Neuronal stem cell (in vitro differentiated cells): ENCODE measurements around the gene MDN1.

Experiments
- DNase-seq: peaks from one replicate; pipeline ENCODE4 v3.0.0-alpha.2; 2013; ENCODE audit warnings: low spot score
- H2AFZ ChIP-seq: one replicate; pipeline ENCODE4 v1.6.1; 2013; ENCODE audit warnings: mild to moderate bottlenecking, low read length, inconsistent platforms
- H2AK5ac ChIP-seq: 2 replicates; pipeline ENCODE4 v1.6.1; 2013; ENCODE audit warnings: low read depth, mild to moderate bottlenecking, inconsistent platforms, low read length, moderate library complexity, mixed read lengths
- H2BK120ac ChIP-seq: 2 replicates; pipeline ENCODE4 v1.6.1; 2013; ENCODE audit warnings: low read depth, mild to moderate bottlenecking, inconsistent platforms, low read length, moderate library complexity, mixed read lengths
- H2BK12ac ChIP-seq: one replicate; pipeline ENCODE4 v1.6.1; 2013; ENCODE audit warnings: low read length, inconsistent platforms
- H2BK15ac ChIP-seq: 2 replicates; pipeline ENCODE4 v1.6.1; 2013; ENCODE audit warnings: mild to moderate bottlenecking, low read length, inconsistent platforms, mixed read lengths
- H2BK5ac ChIP-seq: one replicate; pipeline ENCODE4 v1.6.1; 2013; ENCODE audit warnings: inconsistent platforms, mild to moderate bottlenecking, low read length, moderate library complexity
- H3K14ac ChIP-seq: one replicate; pipeline ENCODE4 v1.6.1; 2013; ENCODE audit warnings: low read length, inconsistent platforms
- H3K18ac ChIP-seq: 2 replicates; pipeline ENCODE4 v1.6.1; 2013; ENCODE audit warnings: low read length, inconsistent platforms
- H3K23ac ChIP-seq: 2 replicates; pipeline ENCODE4 v1.6.1; 2013; ENCODE audit warnings: low read depth, mild to moderate bottlenecking, mixed read lengths, low read length, inconsistent platforms; ENCODE audit not compliant: poor library complexity
- H3K27ac ChIP-seq: replicated peaks from 3 replicates; pipeline ENCODE4 v1.5.1; 2013; ENCODE audit warnings: low read length, inconsistent platforms
- H3K27me3 ChIP-seq, 3 experiments: 2 replicates each; pipeline ENCODE4 v1.6.1; 2013; ENCODE audit warnings: low read length in 3 of 3, mild to moderate bottlenecking in 2 of 3, inconsistent platforms in 1 of 3, low read depth in 1 of 3, mixed read lengths in 1 of 3, moderate library complexity in 1 of 3; ENCODE audit not compliant: control insufficient read depth in 3 of 3, insufficient read depth in 3 of 3
- H3K36me3 ChIP-seq, 2 donors: replicated peaks in 1 of 2; 2 replicates each; pipeline ENCODE4 v1.6.1; 2013; ENCODE audit warnings: low read length in 2 of 2; ENCODE audit not compliant: control insufficient read depth in 2 of 2, insufficient read depth in 2 of 2
- H3K4ac ChIP-seq: 2 replicates; pipeline ENCODE4 v1.6.1; 2013; ENCODE audit warnings: inconsistent platforms, mild to moderate bottlenecking, low read length, moderate library complexity
- H3K4me1 ChIP-seq, 2 donors: 1 replicate in 1 of 2; 2 replicates in 1 of 2; pipeline ENCODE4 v1.6.1; 2013; ENCODE audit warnings: low read length in 2 of 2, low read depth in 1 of 2; ENCODE audit not compliant: control insufficient read depth in 2 of 2, insufficient read depth in 1 of 2
- H3K4me2 ChIP-seq: one replicate; pipeline ENCODE4 v1.6.1; 2013; ENCODE audit warnings: mild to moderate bottlenecking, low read length, inconsistent platforms; ENCODE audit not compliant: insufficient read depth, poor library complexity, severe bottlenecking
- H3K4me3 ChIP-seq, 2 donors: 2 replicates each; pipeline ENCODE4 v1.5.1; 2013; ENCODE audit warnings: low read length in 2 of 2, mild to moderate bottlenecking in 2 of 2, inconsistent platforms in 1 of 2, moderate library complexity in 1 of 2
- H3K79me1 ChIP-seq: one replicate; pipeline ENCODE4 v1.6.1; 2013; ENCODE audit warnings: low read depth, mild to moderate bottlenecking, inconsistent platforms, low read length, moderate library complexity
- H3K9ac ChIP-seq: one replicate; pipeline ENCODE4 v1.6.1; 2013; ENCODE audit warnings: mild to moderate bottlenecking, low read depth, low read length, inconsistent platforms; ENCODE audit not compliant: poor library complexity
- H3K9me3 ChIP-seq, 2 donors: replicated peaks in 1 of 2; 2 replicates each; pipeline versions ENCODE3 to v1.6.1; 2013; ENCODE audit warnings: low read length in 2 of 2, mild to moderate bottlenecking in 2 of 2, inconsistent platforms in 1 of 2, low read depth in 1 of 2, mixed read lengths in 1 of 2, moderate library complexity in 1 of 2; ENCODE audit not compliant: control insufficient read depth in 2 of 2, insufficient read depth in 1 of 2
- H4K8ac ChIP-seq: one replicate; pipeline ENCODE4 v1.6.1; 2013; ENCODE audit warnings: low read depth, mild to moderate bottlenecking, inconsistent platforms, low read length, moderate library complexity
- H4K91ac ChIP-seq: one replicate; pipeline ENCODE4 v1.6.1; 2013; ENCODE audit warnings: low read length, low read depth, mild to moderate bottlenecking, inconsistent platforms; ENCODE audit not compliant: poor library complexity
- WGBS, 2 donors: extraction: QIAGEN DNeasy Blood & Tissue Kit; methylation state at CpG; one replicate each; pipeline ENCODE4 v1.1.7; 2013; ENCODE audit warnings: missing lambda C conversion rate in 2 of 2, mixed read lengths in 1 of 2; ENCODE audit not compliant: insufficient read length in 2 of 2, insufficient replicate concordance in 1 of 2; ENCODE audit errors: extremely low coverage in 2 of 2; 5-methylcytosine and 5-hydroxymethylcytosine counted together

The MDN1 gene

GRCh38 chr6:89711801-89712200 lies 107.8 kb downstream of the MDN1 start:
- no peak overlapping the region for H3K4me2 ChIP-seq
- no peak overlapping the region for H2BK15ac ChIP-seq
- H3K79me1 ChIP-seq: no peaks in the 10 kb centered on the region
- H3K18ac ChIP-seq: no peak overlapping the region
- no peaks in the 10 kb centered on the region for H3K4me1 ChIP-seq
- no peak overlapping the region for H2BK5ac ChIP-seq
- DNase-seq: no peak
- no peaks in the 10 kb centered on the region for H3K27me3 ChIP-seq
- no peak overlapping the region for H2AFZ ChIP-seq
- H3K9ac ChIP-seq: no peak overlapping the region
- H3K27ac ChIP-seq: no peak overlapping the region
- no peak overlapping the region for H3K4ac ChIP-seq
- H2BK120ac ChIP-seq: no peak overlapping the region
- no peak overlapping the region for H4K8ac ChIP-seq
- no peak overlapping the region for H3K14ac ChIP-seq
- H2AK5ac ChIP-seq: no peak overlapping the region
- H3K36me3 ChIP-seq: peaks cover 28 to 98% of the 10 kb centered on the region in 2 donors
- H3K23ac ChIP-seq: no peak overlapping the region
- no peak overlapping the region for H4K91ac ChIP-seq
- WGBS, 2 donors: no CpG with 5 or more reads among the region's 3 CpGs
- H2BK12ac ChIP-seq: no peak overlapping the region
- H3K4me3 ChIP-seq: no peak overlapping the region
- no peaks in the 10 kb centered on the region for H3K9me3 ChIP-seq

- no CpG with 5 or more reads among the region's 4 CpGs for WGBS, 2 donors
- no peak overlapping the region for H4K91ac ChIP-seq
- no peak overlapping the region for H3K4ac ChIP-seq
- H3K23ac ChIP-seq: no peak overlapping the region
- H3K79me1 ChIP-seq: no peaks in the 10 kb centered on the region
- no peak overlapping the region for H3K18ac ChIP-seq
- no peak overlapping the region for H2BK120ac ChIP-seq
- H3K4me2 ChIP-seq: no peak overlapping the region
- H3K4me3 ChIP-seq: no peak overlapping the region
- no peaks in the 10 kb centered on the region for H3K4me1 ChIP-seq
- peaks cover 15 to 99% of the 10 kb centered on the region in 2 donors for H3K36me3 ChIP-seq
- no peaks in the 10 kb centered on the region for H3K9me3 ChIP-seq
- H2AFZ ChIP-seq: no peak overlapping the region
- DNase-seq: no peak
- no peak overlapping the region for H3K27ac ChIP-seq
- no peak overlapping the region for H3K9ac ChIP-seq
- no peak overlapping the region for H2AK5ac ChIP-seq
- H2BK15ac ChIP-seq: no peak overlapping the region
- H3K14ac ChIP-seq: no peak overlapping the region
- H2BK5ac ChIP-seq: no peak overlapping the region
- no peak overlapping the region for H2BK12ac ChIP-seq
- no peak overlapping the region for H4K8ac ChIP-seq
- H3K27me3 ChIP-seq: no peaks in the 10 kb centered on the region
Measured at GRCh38 chr6:89708316-89708715, 111.3 kb downstream of the MDN1 start.

GRCh38 chr6:89707766-89708165 lies 111.8 kb downstream of the MDN1 start:
- no CpG with 5 or more reads among the region's 1 CpG for WGBS, 2 donors
- Histone ChIP-seq H2BK15ac (no peak overlapping the region), H2AFZ (no peak overlapping the region), H3K4me3 (no peak overlapping the region), H4K8ac (no peak overlapping the region), H3K36me3 (peaks cover 15 to 98% of the 10 kb centered on the region in 2 donors), H3K18ac (no peak overlapping the region), H2AK5ac (no peak overlapping the region), H2BK120ac (peak overlapping the region; percentile 64), H3K9ac (no peak overlapping the region), H3K23ac (no peak overlapping the region), H3K9me3 (no peaks in the 10 kb centered on the region), H4K91ac (no peak overlapping the region), H3K4me2 (no peak overlapping the region), H3K27ac (no peak overlapping the region), H3K4ac (no peak overlapping the region), H3K14ac (no peak overlapping the region), H3K27me3 (no peaks in the 10 kb centered on the region), H3K4me1 (no peaks in the 10 kb centered on the region), H2BK12ac (no peak overlapping the region), H3K79me1 (no peaks in the 10 kb centered on the region), H2BK5ac (no peak overlapping the region)
- DNase-seq: no peak

- no peak overlapping the region for H3K27ac ChIP-seq
- peaks cover 13 to 98% of the 10 kb centered on the region in 2 donors for H3K36me3 ChIP-seq
Measured at GRCh38 chr6:89706121-89706520, 113.5 kb downstream of the MDN1 start.

More at GRCh38 chr6:89706121-89706520, 113.5 kb downstream of the MDN1 start:
- Histone ChIP-seq H3K9me3 (no peaks in the 10 kb centered on the region), H3K79me1 (no peaks in the 10 kb centered on the region), H2BK5ac (no peak overlapping the region), H2BK15ac (no peak overlapping the region), H3K23ac (no peak overlapping the region), H2AFZ (no peak overlapping the region), H3K4me1 (no peaks in the 10 kb centered on the region), H3K4me2 (no peak overlapping the region), H3K4me3 (no peak overlapping the region), H3K27me3 (no peaks in the 10 kb centered on the region), H3K4ac (no peak overlapping the region), H4K8ac (no peak overlapping the region), H2AK5ac (no peak overlapping the region), H2BK12ac (no peak overlapping the region), H3K9ac (no peak overlapping the region), H4K91ac (no peak overlapping the region), H2BK120ac (no peak overlapping the region), H3K14ac (no peak overlapping the region), H3K18ac (no peak overlapping the region)
- no peak for DNase-seq
